HepG2 (cell line): ENCODE measurements around the gene UPB1. TPM values are rescaled to one million over a fixed set of nuclear protein-coding genes. Genes with fewer than 3 reads are reported as not detected.

Experiments
- HMGXB4 ChIP-seq, 2 experiments: sonication (generic) in 1 of 2; formaldehyde crosslinking in 1 of 2; IDR thresholded peaks; 2 replicates each; pipeline versions ENCODE4 v1.4.0 to v1.6.1; 2018 to 2020; ENCODE audit warnings: missing genetic modification reagents in 2 of 2, borderline replicate concordance in 1 of 2, low read depth in 1 of 2, mild to moderate bottlenecking in 1 of 2, missing biosample characterization in 1 of 2
- HNF4A ChIP-seq: sonication (generic); formaldehyde crosslinking; IDR thresholded peaks from 2 replicates; pipeline ENCODE4 v1.4.0; 2020; ENCODE audit warnings: missing genetic modification reagents
- HNRNPL ChIP-seq: fragments of 200-400 bp; formaldehyde crosslinking; IDR thresholded peaks from 2 replicates; pipeline ENCODE4 v1.6.1; 2017; ENCODE audit warnings: mild to moderate bottlenecking, low read depth, low read length
- KDM2A ChIP-seq: sonication (generic); formaldehyde crosslinking; IDR thresholded peaks from 2 replicates; pipeline ENCODE4 v1.4.0; 2020; ENCODE audit warnings: low read depth, missing genetic modification reagents, borderline replicate concordance
- MTA3 ChIP-seq: sonication (generic); formaldehyde crosslinking; IDR thresholded peaks from 2 replicates; pipeline ENCODE4 v1.4.0; 2020; ENCODE audit warnings: missing genetic modification reagents
- NCOA5 ChIP-seq: sonication (generic); formaldehyde crosslinking; IDR thresholded peaks from 2 replicates; pipeline ENCODE4 v1.4.0; 2020; ENCODE audit warnings: missing genetic modification reagents
- PLRG1 ChIP-seq: fragments of 450-650 bp; conservative IDR thresholded peaks from 2 replicates; pipeline ENCODE4 v1.6.1; 2016
- RFXANK ChIP-seq: IDR thresholded peaks from 2 replicates; pipeline ENCODE4 v1.6.1; 2016
- THAP9 ChIP-seq: sonication (generic); formaldehyde crosslinking; IDR thresholded peaks from 2 replicates; pipeline ENCODE4; 2020; ENCODE audit warnings: missing genetic modification reagents, mild to moderate bottlenecking, borderline replicate concordance
- TIGD3 ChIP-seq: sonication (generic); formaldehyde crosslinking; IDR thresholded peaks from 2 replicates; pipeline ENCODE4 v1.5.1; 2020; ENCODE audit warnings: mild to moderate bottlenecking, missing genetic modification reagents, borderline replicate concordance
- ZBTB26 ChIP-seq: IDR thresholded peaks from 2 replicates; pipeline ENCODE4 v1.6.1; 2016; ENCODE audit warnings: missing compliant biosample characterization, missing genetic modification reagents, borderline replicate concordance
- ZBTB46 ChIP-seq: sonication (generic); formaldehyde crosslinking; IDR thresholded peaks from 2 replicates; pipeline ENCODE4 v1.4.0; 2020; ENCODE audit warnings: mild to moderate bottlenecking, missing genetic modification reagents, borderline replicate concordance
- ZEB1 ChIP-seq: IDR thresholded peaks from 2 replicates; pipeline ENCODE4 v1.6.1; 2012; ENCODE audit warnings: mild to moderate bottlenecking, low read depth, inconsistent platforms; ENCODE audit not compliant: insufficient replicate concordance
- ZNF317 ChIP-seq: sonication (generic); formaldehyde crosslinking; IDR thresholded peaks from 2 replicates; pipeline ENCODE4 v1.5.0; 2020; ENCODE audit warnings: mild to moderate bottlenecking, missing genetic modification reagents
- ZNF569 ChIP-seq: sonication (generic); formaldehyde crosslinking; IDR thresholded peaks from 2 replicates; pipeline ENCODE4 v1.5.0; 2020; ENCODE audit warnings: mild to moderate bottlenecking, missing genetic modification reagents, moderate library complexity, borderline replicate concordance
- ZNF607 ChIP-seq: sonication (generic); formaldehyde crosslinking; IDR thresholded peaks from 2 replicates; pipeline ENCODE4 v1.5.1; 2020; ENCODE audit warnings: missing genetic modification reagents, mild to moderate bottlenecking, borderline replicate concordance
- ZNF768 ChIP-seq: sonication (generic); formaldehyde crosslinking; IDR thresholded peaks from 2 replicates; pipeline ENCODE4 v1.4.0; 2020; ENCODE audit warnings: missing genetic modification reagents
- ZNF850 ChIP-seq: sonication (generic); formaldehyde crosslinking; conservative IDR thresholded peaks from 2 replicates; pipeline ENCODE4 v1.9.0; 2021; ENCODE audit warnings: mild to moderate bottlenecking, missing genetic modification reagents
- ZSCAN31 ChIP-seq: sonication (generic); formaldehyde crosslinking; IDR thresholded peaks from 2 replicates; pipeline ENCODE4 v1.5.0; 2020; ENCODE audit warnings: low read depth, mild to moderate bottlenecking, missing genetic modification reagents
- polyA plus RNA-seq, 8 experiments: library from polyadenylated mRNA; depleted of rRNA in 3 of 8; stranded (reverse) in 7 of 8; unstranded in 1 of 8; fragments of >200 nt; fragmentation: Illumina TruSeq in 4 of 8; extraction: Trizol in 4 of 8; gene quantifications; 2 replicates each; pipeline versions ENCODE4 v1.2.1 to v1.2.3, GENCODE V29; 2011 to 2016; ENCODE audit warnings: low read depth in 4 of 8, missing spikeins in 1 of 8, mixed read lengths in 1 of 8; ENCODE audit not compliant: insufficient read depth in 1 of 8
- total RNA-seq, 5 experiments: library from RNA; depleted of rRNA; stranded (reverse); fragments of >200 nt; fragmentation: Illumina TruSeq; extraction: Trizol; gene quantifications; 2 replicates each; pipeline ENCODE4 v1.2.3, GENCODE V29; 2016; ENCODE audit warnings: low read depth in 1 of 5

UPB1 gene
- total and polyA plus RNA-seq, 2 of the 13 experiments (the other 11 are each of a cell fraction or from before 2014, with no cell fraction given), result 0.38 to 1.2 TPM

- TF ChIP-seq ZBTB26 (CRISPR knock-in tag), result no peak
- no peak for TF ChIP-seq PLRG1
- TF ChIP-seq RFXANK (CRISPR knock-in tag), result 0 out of 2 replicates have a peak, but pooled peaks have one; percentile 76
- TF ChIP-seq ZNF768 (CRISPR knock-in tag), result peak; percentile 88
- TF ChIP-seq ZBTB46 (CRISPR knock-in tag), result no peak
- TF ChIP-seq ZSCAN31 (CRISPR knock-in tag), result peak; percentile 85; the same call in 1 of the 2 replicates
- TF ChIP-seq HMGXB4 (CRISPR knock-in tag; IDR thresholded peaks at IDR 0.05; ENCODE audit: borderline replicate concordance in 1 of 2, low read depth in 1 of 2), result peak; percentile 78 to 90; a peak in 3 of 4 replicates
- TF ChIP-seq KDM2A (CRISPR knock-in tag), result peak; percentile 95
- peak; percentile 76 for TF ChIP-seq ZEB1
- TF ChIP-seq MTA3 (CRISPR knock-in tag), result peak; percentile 7; the same call in 1 of the 2 replicates
- TF ChIP-seq THAP9, result peak; percentile 96; the same call in 1 of the 2 replicates
- no peak for TF ChIP-seq ZNF569 (CRISPR knock-in tag)
- no peak for TF ChIP-seq HNF4A
- no peak for TF ChIP-seq NCOA5 (CRISPR knock-in tag)
- TF ChIP-seq ZNF850 (CRISPR knock-in tag), result no peak
- peak; percentile 67; the same call in 1 of the 2 replicates for TF ChIP-seq TIGD3 (CRISPR knock-in tag)
- TF ChIP-seq ZNF317 (CRISPR knock-in tag), result peak; percentile 91
- TF ChIP-seq HNRNPL, result 0 out of 2 replicates have a peak, but pooled peaks have one; percentile 50
- TF ChIP-seq ZNF607 (CRISPR knock-in tag), result peak; percentile 76; the same call in 1 of the 2 replicates
These were observed 60.3 kb downstream of the UPB1 start, which contains the start of gene SNRPD3 (continued) for GRCh38 chr22:24555165-24556039.
